Inflammatory macrophage treated with lipopolysaccharide for 1 hour (primary cell): ENCODE measurements around the gene SOX8.

Experiments
- DNase-seq, 2 donors: peaks; one replicate each; pipeline ENCODE4 v3.0.0-alpha.2; 2020 to 2022

SOX8 gene

GRCh38 chr16:974611-975261, 6.8 kb upstream of the SOX8 start:
- no peak for DNase-seq

- DNase-seq, result no peak
These were observed 6.3 kb upstream of the SOX8 start for GRCh38 chr16:975291-975690.

- DNase-seq, result no peak
These were observed 5.1 kb upstream of the SOX8 start for GRCh38 chr16:976389-976931.

- no peak for DNase-seq
These were observed 4.4 kb upstream of the SOX8 start for GRCh38 chr16:977081-977701.

- DNase-seq, result no peak
These were observed 3.7 kb upstream of the SOX8 start for GRCh38 chr16:977896-978295.

GRCh38 chr16:978403-978802, 3.2 kb upstream of the SOX8 start:
- no peak for DNase-seq

GRCh38 chr16:979147-979546, 2.4 kb upstream of the SOX8 start:
- no peak for DNase-seq

- no peak for DNase-seq
These were observed 1.5 kb upstream of the SOX8 start for GRCh38 chr16:979859-980594.

- no peak for DNase-seq
These were observed 1.0 kb upstream of the SOX8 start for GRCh38 chr16:980595-980854.

- no peak for DNase-seq
These were observed 824 bp downstream of the SOX8 start for GRCh38 chr16:982145-983043.

GRCh38 chr16:983044-984030, 1.8 kb downstream of the SOX8 start:
- no peak for DNase-seq

- DNase-seq, result no peak
These were observed 2.6 kb downstream of the SOX8 start for GRCh38 chr16:984121-984694.

- DNase-seq, result no peak
These were observed 3.4 kb downstream of the SOX8 start for GRCh38 chr16:984736-985636.

- DNase-seq, result no peak
These were observed 4.3 kb downstream of the SOX8 start for GRCh38 chr16:985646-986400.

GRCh38 chr16:986411-986810, 4.8 kb downstream of the SOX8 start:
- no peak for DNase-seq

GRCh38 chr16:986925-987582, 5.5 kb downstream of the SOX8 start:
- DNase-seq, result no peak

GRCh38 chr16:987906-988305, 6.3 kb downstream of the SOX8 start:
- no peak for DNase-seq

- peak; percentile 7 to 29 for DNase-seq
These were observed 7.1 kb downstream of the SOX8 start for GRCh38 chr16:988471-989353.
